C4-2B (cell line): ENCODE data around the gene RAPGEF3.
A peak's percentile ranks its signal among the peaks of the same experiment; 100 is the strongest.

Experiments used
- H3K27ac ChIP-seq: fragments of 450-650 bp; 2 replicates; pipeline ENCODE4 v1.5.1; 2017
- CTCF ChIP-seq: fragments of 450-650 bp; conservative IDR thresholded peaks from 2 replicates; pipeline ENCODE4 v1.5.1; 2017; ENCODE audit warnings: mild to moderate bottlenecking
- ZFX ChIP-seq: fragments of 450-650 bp; IDR thresholded peaks from 2 replicates; pipeline ENCODE4 v1.6.1; 2017

RAPGEF3 gene

GRCh38 chr12:47743311-47743860 is 15.3 kb downstream of the RAPGEF3 start:
- no peak for TF ChIP-seq ZFX
- no peak for TF ChIP-seq CTCF
- no peak overlapping the region for H3K27ac ChIP-seq

GRCh38 chr12:47742253-47742825 is 16.3 kb downstream of the RAPGEF3 start:
- no peak overlapping the region for H3K27ac ChIP-seq
- TF ChIP-seq ZFX, result no peak
- TF ChIP-seq CTCF, result peak; percentile 99

- TF ChIP-seq ZFX (no peak), CTCF (no peak)
- H3K27ac ChIP-seq, result no peak overlapping the region
These were observed 17.4 kb downstream of the RAPGEF3 start for GRCh38 chr12:47741340-47741703.

- no peak overlapping the region for H3K27ac ChIP-seq
- TF ChIP-seq CTCF (no peak), ZFX (no peak)
These were observed 17.9 kb downstream of the RAPGEF3 start for GRCh38 chr12:47740606-47741339.

GRCh38 chr12:47739979-47740378 is 18.7 kb downstream of the RAPGEF3 start:
- TF ChIP-seq CTCF (no peak), ZFX (no peak)
- no peak overlapping the region for H3K27ac ChIP-seq

GRCh38 chr12:47739297-47739696 is 19.4 kb downstream of the RAPGEF3 start:
- TF ChIP-seq ZFX (no peak), CTCF (no peak)
- no peak overlapping the region for H3K27ac ChIP-seq

- no peak overlapping the region for H3K27ac ChIP-seq
- TF ChIP-seq ZFX (no peak), CTCF (no peak)
These were observed 20.6 kb downstream of the RAPGEF3 start for GRCh38 chr12:47737936-47738594.
